K562 (cell line): ENCODE data around the gene GLYATL3. TPM values are rescaled to one million over a fixed set of nuclear protein-coding genes. Genes with fewer than 3 reads are reported as not detected.

Experiments
- ATF7 ChIP-seq: fragments of 450-650 bp; IDR thresholded peaks from 2 replicates; pipeline ENCODE4 v1.7.1; 2014; ENCODE audit warnings: mild to moderate bottlenecking, moderate library complexity
- BACH1 ChIP-seq: fragments of 200-800 bp; sonication (Bioruptor generic); IDR thresholded peaks from 2 replicates; pipeline ENCODE4 v1.6.1; 2016; ENCODE audit warnings: missing genetic modification characterization, missing compliant biosample characterization
- CBX3 ChIP-seq, 2 experiments: IDR thresholded peaks; 1 replicate in 1 of 2; 2 replicates in 1 of 2; pipeline ENCODE4 v1.6.1; 2012; ENCODE audit warnings: inconsistent platforms in 2 of 2, low read length in 2 of 2, borderline replicate concordance in 1 of 2, control low read depth in 1 of 2
- CUX1 ChIP-seq: fragments of 200-800 bp; sonication (Bioruptor generic); IDR thresholded peaks from 2 replicates; pipeline ENCODE4 v1.6.1; 2016; ENCODE audit warnings: missing genetic modification characterization, missing compliant biosample characterization
- FOXK2 ChIP-seq, 2 experiments: fragments of 450-650 bp; IDR thresholded peaks in 1 of 2; conservative IDR thresholded peaks in 1 of 2; 2 replicates each; pipeline ENCODE4 v1.6.1; 2016; ENCODE audit warnings: low read depth in 2 of 2, mild to moderate bottlenecking in 1 of 2
- KAT7 ChIP-seq: sonication (generic); formaldehyde crosslinking; IDR thresholded peaks from 2 replicates; pipeline ENCODE4 v1.8.0; 2022; ENCODE audit warnings: missing genetic modification reagents, mild to moderate bottlenecking, borderline replicate concordance
- KLF6 ChIP-seq: fragments of 250-450 bp; sonication (Bioruptor Pico); IDR thresholded peaks from 2 replicates; pipeline ENCODE4 v1.4.0; 2020; ENCODE audit warnings: mild to moderate bottlenecking, moderate library complexity, borderline replicate concordance
- LCOR ChIP-seq: sonication (generic); formaldehyde crosslinking; IDR thresholded peaks from 2 replicates; pipeline ENCODE4 v1.8.0; 2022; ENCODE audit warnings: mild to moderate bottlenecking, missing genetic modification reagents
- MEIS2 ChIP-seq: fragments of 450-650 bp; IDR thresholded peaks from 2 replicates; pipeline ENCODE4 v1.6.1; 2014; ENCODE audit warnings: mild to moderate bottlenecking; ENCODE audit not compliant: partially characterized antibody
- MTA1 ChIP-seq: fragments of 450-650 bp; IDR thresholded peaks from 2 replicates; pipeline ENCODE4 v1.6.1; 2017; ENCODE audit warnings: borderline replicate concordance
- NEUROD1 ChIP-seq: fragments of 150-350 bp; IDR thresholded peaks from 2 replicates; pipeline ENCODE4 v1.6.1; 2014; ENCODE audit warnings: borderline replicate concordance, low read length, low read depth; ENCODE audit not compliant: partially characterized antibody
- POLR2AphosphoS5 ChIP-seq: IDR thresholded peaks from 2 replicates; pipeline ENCODE4 v1.6.1; 2011; ENCODE audit warnings: mild to moderate bottlenecking, low read depth, low read length, moderate library complexity; ENCODE audit not compliant: control insufficient read depth, insufficient read depth
- SMAD1 ChIP-seq: fragments of 150-350 bp; IDR thresholded peaks from 2 replicates; pipeline ENCODE4 v1.6.1; 2014; ENCODE audit warnings: low read length, low read depth; ENCODE audit not compliant: partially characterized antibody
- SMAD3 ChIP-seq: fragments of 450-650 bp; formaldehyde crosslinking; conservative IDR thresholded peaks from 2 replicates; pipeline ENCODE4 v1.4.0; 2020; ENCODE audit warnings: mild to moderate bottlenecking
- SMAD4 ChIP-seq: fragments of 250-450 bp; sonication (Bioruptor Pico); conservative IDR thresholded peaks from 2 replicates; pipeline ENCODE4 v1.8.0; 2021; ENCODE audit warnings: inconsistent platforms, mild to moderate bottlenecking, moderate library complexity
- SMARCA4 ChIP-seq: fragments of 450-650 bp; IDR thresholded peaks from 2 replicates; pipeline ENCODE4 v1.6.1; 2016
- SP1 ChIP-seq: sonication (generic); formaldehyde crosslinking; IDR thresholded peaks from 2 replicates; pipeline ENCODE4 v1.8.1; 2022; ENCODE audit warnings: mild to moderate bottlenecking, missing genetic modification reagents
- SP2 ChIP-seq: IDR thresholded peaks from 2 replicates; pipeline ENCODE4 v1.6.1; 2011; ENCODE audit warnings: mild to moderate bottlenecking, low read depth, low read length, moderate library complexity; ENCODE audit not compliant: poor library complexity, severe bottlenecking; ENCODE audit errors: extremely low read depth
- TAF1 ChIP-seq: IDR thresholded peaks from 2 replicates; pipeline ENCODE4 v1.6.1; 2011; ENCODE audit warnings: mild to moderate bottlenecking, low read length, moderate library complexity; ENCODE audit not compliant: insufficient read depth, control insufficient read depth, severe bottlenecking; ENCODE audit errors: extremely low read depth
- TAF7 ChIP-seq: fragments of 450-650 bp; IDR thresholded peaks from 2 replicates; pipeline ENCODE4 v1.6.1; 2016; ENCODE audit warnings: missing genetic modification characterization, missing compliant biosample characterization
- TCF3 ChIP-seq: sonication (generic); formaldehyde crosslinking; IDR thresholded peaks from 2 replicates; pipeline ENCODE4 v1.4.0; 2020; ENCODE audit warnings: mild to moderate bottlenecking, missing genetic modification reagents
- THAP7 ChIP-seq: fragments of 250-450 bp; sonication (Bioruptor Pico); IDR thresholded peaks from 2 replicates; pipeline ENCODE4 v1.5.0; 2021
- TRIM28 ChIP-seq: fragments of 450-650 bp; IDR thresholded peaks from 2 replicates; pipeline ENCODE4 v1.6.1; 2017
- polyA plus RNA-seq, 8 experiments: library from polyadenylated mRNA; depleted of rRNA in 4 of 8; stranded (reverse) in 5 of 8; unstranded in 3 of 8; fragments of >200 nt; fragmentation: Nextera tagmentation in 2 of 8; fragmentation: Illumina TruSeq in 1 of 8; extraction: Ambion mirVana in 2 of 8; extraction: Trizol in 1 of 8; gene quantifications; 2 replicates each; pipeline versions ENCODE4 v1.2.1 to v1.2.3, GENCODE V29; 2011 to 2014; ENCODE audit warnings: inconsistent platforms in 1 of 8, missing spikeins in 1 of 8
- total RNA-seq, 7 experiments: library from RNA; depleted of rRNA in 6 of 7; stranded (reverse); fragments of >200 nt in 6 of 7; fragmentation: Illumina TruSeq in 2 of 7; extraction: Trizol in 2 of 7; gene quantifications; 2 replicates each; pipeline versions ENCODE4 v1.2.1 to v1.2.3, GENCODE V29; 2011 to 2021; ENCODE audit warnings: low replicate concordance in 1 of 7

The GLYATL3 gene
- total and polyA plus RNA-seq, 9 of the 15 experiments (the other 6 are each of a cell fraction or from before 2014, with no cell fraction given), result not detected

- TF ChIP-seq CUX1 (CRISPR knock-in tag), result no peak
- peak; percentile 56 for TF ChIP-seq NEUROD1
- TF ChIP-seq MEIS2, result peak; percentile 52
- TF ChIP-seq TRIM28, result peak; percentile 28; the same call in 1 of the 2 replicates
- TF ChIP-seq SP2, result no peak
- peak; percentile 82; the same call in 1 of the 2 replicates for TF ChIP-seq KLF6 (CRISPR knock-in tag)
- TF ChIP-seq TAF7, result peak; percentile 82
- TF ChIP-seq POLR2AphosphoS5, result peak; percentile 97
- TF ChIP-seq ATF7, result peak; percentile 88
- TF ChIP-seq TAF1, result peak; percentile 92
- TF ChIP-seq SP1, result peak; percentile 98
- peak; percentile 99 for TF ChIP-seq MTA1
- TF ChIP-seq CBX3 (IDR thresholded peaks at IDR 0.05; ENCODE audit: borderline replicate concordance in 1 of 2, low read length in 2 of 2), result peak in 1 of 2 experiments; percentile 62; a peak in 2 of 3 replicates
- peak; percentile 86 for TF ChIP-seq LCOR
- TF ChIP-seq SMARCA4, result peak; percentile 50; the same call in 1 of the 2 replicates
- TF ChIP-seq FOXK2 (conservative IDR thresholded peaks at IDR 0.05 in 1 of 2, IDR thresholded peaks at IDR 0.05 in 1 of 2; ENCODE audit: low read depth in 2 of 2), result peak; percentile 99 to 100
- no peak for TF ChIP-seq SMAD1
- TF ChIP-seq KAT7, result no peak; the same call in 1 of the 2 replicates
- TF ChIP-seq THAP7 (CRISPR knock-in tag), result 0 out of 2 replicates have a peak, but pooled peaks have one; percentile 12
- peak; percentile 41; the same call in 1 of the 2 replicates for TF ChIP-seq BACH1 (tag)
- peak; percentile 64; the same call in 1 of the 2 replicates for TF ChIP-seq SMAD4
- TF ChIP-seq TCF3 (CRISPR knock-in tag), result no peak; the same call in 1 of the 2 replicates
- no peak for TF ChIP-seq SMAD3 (CRISPR knock-in tag)
These were observed 36.7 kb upstream of the GLYATL3 start, which contains the start of the genes CENPQ and MMUT (continued) for GRCh38 chr6:49462927-49463611.
